Fibroblast of the aortic adventitia (primary cell): ENCODE measurements around the gene INAFM2. TPM values are rescaled to one million over a fixed set of nuclear protein-coding genes. Genes with fewer than 3 reads are reported as not detected.

Source experiments
- DNase-seq: peaks from one replicate; pipeline ENCODE4 v3.0.0-alpha.2; 2010; ENCODE audit warnings: low read depth
- H3K4me3 ChIP-seq: 2 replicates; pipeline ENCODE4 v1.5.1; 2011; ENCODE audit warnings: low read depth, mild to moderate bottlenecking, control low read depth, low read length, moderate library complexity
- CTCF ChIP-seq: IDR thresholded peaks from 2 replicates; pipeline ENCODE4 v1.5.1; 2011; ENCODE audit warnings: mild to moderate bottlenecking, low read length, control low read depth, inconsistent platforms; ENCODE audit not compliant: insufficient read depth
- total RNA-seq: library from RNA; depleted of rRNA; stranded (reverse); fragments of >200 nt; gene quantifications from 2 replicates; pipeline ENCODE4 v1.2.3, GENCODE V29; 2012; ENCODE audit warnings: low replicate concordance

Gene INAFM2
- total RNA-seq, 1 donor, result 8.9 TPM

- no peak for TF ChIP-seq CTCF
- no peak for DNase-seq
- no peak overlapping the region for H3K4me3 ChIP-seq
Observed at GRCh38 chr15:40293006-40293405, 30.5 kb upstream of the INAFM2 start.

- TF ChIP-seq CTCF, result no peak
- H3K4me3 ChIP-seq, result no peak overlapping the region
- DNase-seq, result no peak
Observed at GRCh38 chr15:40293905-40294895, 29.3 kb upstream of the INAFM2 start.

- no peak overlapping the region for H3K4me3 ChIP-seq
- no peak for TF ChIP-seq CTCF
- DNase-seq, result no peak
Observed at GRCh38 chr15:40295297-40295696, 28.2 kb upstream of the INAFM2 start.

- no peak overlapping the region for H3K4me3 ChIP-seq
- TF ChIP-seq CTCF, result no peak
- no peak for DNase-seq
Observed at GRCh38 chr15:40295877-40296560, 27.5 kb upstream of the INAFM2 start.

GRCh38 chr15:40296561-40297230 lies 26.8 kb upstream of the INAFM2 start:
- no peak for DNase-seq
- no peak overlapping the region for H3K4me3 ChIP-seq
- TF ChIP-seq CTCF, result no peak

GRCh38 chr15:40297356-40297755 lies 26.1 kb upstream of the INAFM2 start:
- H3K4me3 ChIP-seq, result no peak overlapping the region
- TF ChIP-seq CTCF, result no peak
- no peak for DNase-seq
